Neural crest cell (in vitro differentiated cells): ENCODE data around the gene MEGF8. TPM values are rescaled to one million over a fixed set of nuclear protein-coding genes. Genes with fewer than 3 reads are reported as not detected.
A peak's percentile ranks its signal among the peaks of the same experiment; 100 is the strongest.

ENCODE experiments used
- DNase-seq: peaks from one replicate; pipeline ENCODE4 v3.0.0; 2021; ENCODE audit warnings: low read depth, mixed read lengths, low spot score
- H3K27ac Mint-ChIP-seq: one replicate; pipeline ENCODE4 v1.8.0; 2021; ENCODE audit warnings: mild to moderate bottlenecking, mixed read lengths; ENCODE audit not compliant: unreplicated experiment
- H3K27me3 Mint-ChIP-seq: 2 replicates; pipeline ENCODE4 v1.8.0; 2021; ENCODE audit warnings: low read depth, mild to moderate bottlenecking, mixed read lengths
- H3K36me3 Mint-ChIP-seq: 2 replicates; pipeline ENCODE4 v1.8.0; 2021; ENCODE audit warnings: low read depth, mild to moderate bottlenecking, mixed read lengths
- H3K4me1 Mint-ChIP-seq: 2 replicates; pipeline ENCODE4 v1.8.0; 2021; ENCODE audit warnings: mixed read lengths
- H3K4me3 Mint-ChIP-seq: one replicate; pipeline ENCODE4 v1.8.0; 2021; ENCODE audit warnings: mild to moderate bottlenecking, mixed read lengths
- H3K9me3 Mint-ChIP-seq: 2 replicates; pipeline ENCODE4 v1.8.0; 2021; ENCODE audit warnings: mixed read lengths
- CTCF ChIP-seq: fragments of 200-600 bp; sonication (generic); conservative IDR thresholded peaks from 2 replicates; pipeline ENCODE4 v1.5.0; 2021; ENCODE audit warnings: antibody characterized with exemption, mild to moderate bottlenecking
- total RNA-seq: library from RNA; stranded (reverse); gene quantifications from 2 replicates; pipeline ENCODE4 v1.2.1, GENCODE V29; 2021

The MEGF8 gene
- total RNA-seq, 1 donor from 2014 or later: 39.2 TPM

- Mint-ChIP-seq H3K27me3 (no peaks in the 10 kb centered on the region), H3K4me1 (peaks cover 13% of the 10 kb centered on the region), H3K27ac (peak overlapping the region; percentile 23), H3K9me3 (no peaks in the 10 kb centered on the region), H3K36me3 (peaks cover 4% of the 10 kb centered on the region), H3K4me3 (no peak overlapping the region)
- DNase-seq: no peak
- TF ChIP-seq CTCF: no peak
Observed at GRCh38 chr19:42407816-42408175, 82.4 kb downstream of the MEGF8 start.

- H3K4me1 Mint-ChIP-seq: peaks cover 13% of the 10 kb centered on the region
- no peak overlapping the region for H3K27ac Mint-ChIP-seq
- peaks cover 4% of the 10 kb centered on the region for H3K36me3 Mint-ChIP-seq
- H3K27me3 Mint-ChIP-seq: no peaks in the 10 kb centered on the region
- H3K4me3 Mint-ChIP-seq: peak overlapping the region; percentile 44
- DNase-seq: no peak
- no peaks in the 10 kb centered on the region for H3K9me3 Mint-ChIP-seq
- no peak for TF ChIP-seq CTCF
Observed at GRCh38 chr19:42409477-42409876, 84.0 kb downstream of the MEGF8 start.

GRCh38 chr19:42410371-42410770 lies 84.9 kb downstream of the MEGF8 start:
- Mint-ChIP-seq H3K4me3 (no peak overlapping the region), H3K4me1 (peaks cover 13% of the 10 kb centered on the region), H3K27me3 (no peaks in the 10 kb centered on the region), H3K9me3 (no peaks in the 10 kb centered on the region), H3K27ac (no peak overlapping the region), H3K36me3 (peaks cover 4% of the 10 kb centered on the region)
- no peak for DNase-seq
- TF ChIP-seq CTCF: no peak

GRCh38 chr19:42411581-42412178 lies 86.2 kb downstream of the MEGF8 start:
- TF ChIP-seq CTCF: no peak
- H3K4me3 Mint-ChIP-seq: peak overlapping the region; percentile 34
- H3K27me3 Mint-ChIP-seq: no peaks in the 10 kb centered on the region
- H3K27ac Mint-ChIP-seq: peak overlapping the region; percentile 50
- DNase-seq: no peak
- H3K9me3 Mint-ChIP-seq: no peaks in the 10 kb centered on the region
- H3K4me1 Mint-ChIP-seq: peaks cover 13% of the 10 kb centered on the region
- H3K36me3 Mint-ChIP-seq: peaks cover 4% of the 10 kb centered on the region

- Mint-ChIP-seq H3K4me3 (peak overlapping the region; percentile 34), H3K27me3 (no peaks in the 10 kb centered on the region)
Observed at GRCh38 chr19:42412227-42412626, 86.8 kb downstream of the MEGF8 start.

More at GRCh38 chr19:42412227-42412626, 86.8 kb downstream of the MEGF8 start:
- no peak for TF ChIP-seq CTCF
- Mint-ChIP-seq H3K27ac (peak overlapping the region; percentile 6), H3K4me1 (peaks cover 13% of the 10 kb centered on the region), H3K36me3 (peaks cover 4% of the 10 kb centered on the region), H3K9me3 (no peaks in the 10 kb centered on the region)
- DNase-seq: no peak
